Measurements from ENCODE around the gene IFITM10. TPM values are rescaled to one million over a fixed set of nuclear protein-coding genes. Genes with fewer than 3 reads are reported as not detected.

Gene IFITM10
- total RNA-seq, 1 experiment from 2014 or later = 0.18 TPM

DNA sequence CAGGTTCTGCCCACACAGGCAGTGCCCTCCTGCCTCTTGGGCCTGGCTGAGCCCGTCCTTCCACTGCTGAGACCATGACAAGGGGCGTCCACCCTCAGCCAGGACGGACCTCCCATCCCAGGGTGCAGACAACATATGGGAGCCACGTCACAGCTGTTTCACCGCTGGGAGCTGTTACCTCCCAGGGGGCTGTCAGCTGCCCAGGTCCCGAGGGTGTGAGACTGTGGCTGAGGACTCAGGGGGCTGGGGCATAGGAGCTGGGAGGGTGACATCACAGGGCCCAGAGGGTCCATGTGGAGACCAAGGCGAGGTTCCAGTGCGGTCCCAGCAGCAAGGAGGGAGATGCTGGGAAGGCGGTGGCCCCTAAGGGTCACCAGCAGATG is 31.2 kb upstream of the IFITM10 start:
- Histone ChIP-seq H3K27me3 (no peaks in the 10 kb centered on the region; the same call in 1 of the 2 replicates), H3K4me3 (no peak overlapping the region), H3K4me1 (peaks cover 34% of the 10 kb centered on the region), H3K9me3 (replicated peaks) (no peaks in the 10 kb centered on the region), H3K36me3 (no peaks in the 10 kb centered on the region), H3K27ac (no peak overlapping the region)
- DNase-seq = peak; percentile 37 to 51

DNA sequence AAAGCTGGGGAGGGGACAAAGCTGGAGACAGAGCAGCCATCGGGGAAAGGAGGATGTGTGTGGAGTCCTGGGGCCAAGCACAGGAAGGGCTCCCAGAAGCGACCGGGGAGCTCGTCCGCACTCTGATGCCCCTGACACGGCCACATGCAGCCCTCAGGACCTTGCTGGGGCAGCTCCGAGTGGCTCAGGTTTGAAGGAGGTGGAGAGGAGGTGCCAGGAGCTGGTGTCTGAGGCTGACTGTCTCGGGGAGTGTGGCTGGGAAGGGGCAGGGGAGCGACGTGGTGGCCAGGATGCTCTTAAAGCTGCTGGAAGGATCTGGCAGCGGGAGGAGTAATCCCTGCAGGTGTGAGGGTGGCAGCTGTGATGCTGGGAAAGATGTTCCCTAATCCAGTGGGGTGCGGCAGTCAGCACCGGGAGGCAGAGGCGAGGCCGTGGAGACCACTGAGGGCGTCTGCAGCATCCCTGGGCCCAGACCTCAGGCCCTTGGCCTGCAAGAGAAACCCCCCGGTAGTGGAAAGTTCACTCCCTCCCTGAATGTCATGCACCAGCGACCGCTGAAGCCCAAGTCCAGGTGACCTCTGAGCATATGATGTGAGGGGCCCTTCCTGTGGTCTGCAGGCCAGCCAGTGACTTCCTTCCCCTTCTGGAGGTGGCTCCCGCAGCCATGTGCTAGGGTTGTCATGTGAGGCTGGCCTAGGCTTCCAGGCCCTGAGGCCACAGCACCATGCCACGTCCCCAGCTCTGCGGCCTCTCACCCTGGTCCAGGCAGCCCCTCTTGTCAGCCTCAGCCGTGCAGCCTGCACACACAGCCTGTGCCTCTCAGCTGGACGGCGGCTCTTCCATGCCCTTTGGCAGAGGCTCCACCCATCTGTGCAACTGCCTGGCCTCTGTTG is 30.6 kb upstream of the IFITM10 start:
- no peaks in the 10 kb centered on the region; the same call in 1 of the 2 replicates for H3K27me3 ChIP-seq
- H3K27ac ChIP-seq = no peak overlapping the region
- DNase-seq = no peak
- peaks cover 34% of the 10 kb centered on the region for H3K4me1 ChIP-seq
- H3K9me3 ChIP-seq (replicated peaks) = no peaks in the 10 kb centered on the region
- H3K4me3 ChIP-seq = no peak overlapping the region
- H3K36me3 ChIP-seq = no peaks in the 10 kb centered on the region

DNA sequence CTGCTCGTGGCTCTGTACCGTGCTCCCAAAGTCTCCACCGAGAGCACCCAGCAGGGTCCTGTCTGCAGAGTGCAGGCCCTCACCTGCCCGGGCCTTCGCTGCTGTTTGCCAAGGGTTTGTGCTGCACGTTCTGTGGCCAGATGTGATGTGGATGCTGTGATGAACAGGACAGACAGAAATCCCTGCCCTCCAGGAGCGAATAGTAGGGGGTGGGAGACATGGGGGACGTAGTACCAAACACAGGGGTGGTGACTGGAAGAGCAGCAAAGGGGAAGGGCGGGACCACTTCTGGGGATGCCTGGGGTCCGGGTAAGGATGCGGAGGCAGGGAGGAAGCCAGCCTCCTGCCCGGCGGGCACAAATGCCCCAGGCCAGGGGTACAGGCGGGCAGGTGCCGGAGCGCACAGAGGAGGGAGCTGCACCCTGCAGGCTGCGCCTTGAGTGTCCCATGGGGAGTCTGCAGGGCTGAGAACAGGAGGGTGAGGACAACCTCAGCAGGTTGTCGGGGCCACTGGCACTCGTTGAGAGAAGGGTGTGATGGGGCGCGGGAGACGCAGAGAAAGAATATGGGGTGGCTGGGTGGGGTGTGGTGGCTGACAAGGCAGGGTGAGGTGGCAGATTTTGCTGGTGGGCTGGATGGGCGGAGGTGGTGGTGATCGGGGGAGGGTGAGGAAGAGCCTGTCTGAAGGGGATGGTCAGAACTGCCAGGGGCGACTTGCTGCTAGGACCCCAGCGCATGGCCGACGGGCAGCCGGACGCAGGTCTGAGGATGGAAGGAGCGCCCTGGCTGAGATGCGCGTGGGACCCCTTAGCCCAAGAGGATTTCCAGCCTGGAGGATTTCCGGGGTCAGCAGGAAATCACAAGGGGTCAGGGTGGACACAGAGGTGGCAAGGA is 29.7 kb upstream of the IFITM10 start:
- Histone ChIP-seq H3K4me3 (no peak overlapping the region), H3K36me3 (no peaks in the 10 kb centered on the region), H3K27me3 (no peaks in the 10 kb centered on the region; the same call in 1 of the 2 replicates), H3K4me1 (peaks cover 34% of the 10 kb centered on the region), H3K27ac (no peak overlapping the region), H3K9me3 (replicated peaks) (no peaks in the 10 kb centered on the region)
- DNase-seq = no peak

DNA sequence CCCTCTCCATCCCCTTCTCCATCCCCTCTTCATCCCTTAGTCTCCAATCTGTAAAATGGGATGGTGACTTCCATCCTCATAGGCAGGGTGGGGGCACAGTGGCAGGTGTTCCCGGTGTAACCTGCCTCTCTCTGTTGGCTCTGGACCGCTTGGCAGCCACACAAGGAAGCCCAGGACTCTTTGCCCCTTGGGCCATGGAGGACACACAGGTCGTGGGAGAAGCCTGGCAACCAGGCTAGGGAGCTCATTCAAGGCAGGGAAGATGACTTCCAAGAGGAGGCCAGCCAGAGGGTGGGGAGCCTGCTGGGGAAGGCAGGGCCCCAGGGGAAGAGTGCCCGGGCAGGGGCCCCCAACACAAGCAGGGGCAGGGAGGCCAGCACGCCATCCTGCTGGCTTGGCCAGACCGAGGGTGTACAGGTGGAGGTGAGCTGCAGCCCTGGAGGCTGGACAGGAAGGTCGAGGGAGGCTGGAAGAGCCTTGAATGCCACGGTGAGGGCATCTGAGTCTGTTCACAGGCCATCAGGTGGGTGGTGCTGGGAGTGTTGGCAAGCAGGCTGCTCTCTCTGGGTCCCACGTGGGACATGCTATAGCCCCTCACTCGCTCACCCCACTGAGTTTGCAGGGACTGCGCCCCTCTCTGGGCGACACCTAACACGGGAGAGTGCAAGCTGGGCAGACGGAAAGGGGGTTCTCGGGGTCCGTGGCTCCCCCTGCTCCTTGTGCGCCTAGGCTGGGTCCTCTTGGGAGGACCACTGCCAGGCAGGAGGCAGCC is 28.8 kb upstream of the IFITM10 start:
- peaks cover 34% of the 10 kb centered on the region for H3K4me1 ChIP-seq
- H3K36me3 ChIP-seq = no peaks in the 10 kb centered on the region
- no peaks in the 10 kb centered on the region; the same call in 1 of the 2 replicates for H3K27me3 ChIP-seq
- H3K4me3 ChIP-seq = no peak overlapping the region
- no peak for DNase-seq
- H3K9me3 ChIP-seq (replicated peaks) = no peaks in the 10 kb centered on the region
- 0 out of 2 replicates have a peak overlapping the region, but pooled peaks have one; percentile 36 for H3K27ac ChIP-seq

DNA sequence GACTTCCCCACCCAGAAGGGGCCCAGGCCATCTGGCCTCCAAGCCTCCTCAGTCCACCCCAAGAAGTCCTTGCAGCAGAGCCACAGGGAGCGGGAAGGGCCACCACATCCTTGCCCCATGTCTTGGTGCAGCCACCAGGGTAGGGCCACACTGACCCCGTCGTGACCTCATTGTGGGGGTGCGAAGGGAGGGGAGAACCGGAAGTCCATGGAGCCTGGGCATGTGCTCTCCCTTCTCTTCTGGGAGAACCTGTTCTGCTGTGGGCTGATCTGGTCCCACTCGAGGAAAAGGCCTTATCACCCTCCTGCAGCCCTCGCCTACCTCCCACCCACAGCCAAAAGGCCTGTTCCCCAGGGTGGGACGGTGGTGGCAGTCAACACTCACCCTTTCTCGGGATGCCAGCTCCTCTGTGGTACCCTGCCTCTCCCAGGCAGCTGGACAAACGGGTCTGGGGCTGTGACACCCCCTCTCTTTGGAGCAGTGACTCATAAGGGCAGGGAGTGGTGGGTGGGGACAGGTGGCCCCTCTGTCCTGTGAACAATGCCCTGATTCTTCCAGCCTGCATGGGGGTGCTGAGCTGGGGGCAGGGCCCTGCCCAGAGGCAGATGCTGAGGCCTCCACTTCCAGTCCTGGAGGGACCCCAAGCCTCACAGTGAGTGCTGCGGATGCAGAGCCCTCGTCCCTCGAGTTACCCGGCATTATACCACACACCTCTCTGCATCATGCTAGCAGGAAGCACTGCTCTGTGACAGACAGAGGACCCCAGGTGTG is 27.9 kb upstream of the IFITM10 start:
- Histone ChIP-seq H3K36me3 (no peaks in the 10 kb centered on the region), H3K27me3 (no peaks in the 10 kb centered on the region; the same call in 1 of the 2 replicates), H3K9me3 (replicated peaks) (no peaks in the 10 kb centered on the region), H3K27ac (peak overlapping the region; percentile 36), H3K4me1 (peaks cover 32% of the 10 kb centered on the region), H3K4me3 (no peak overlapping the region)
- DNase-seq = peak; percentile 72 to 74

DNA sequence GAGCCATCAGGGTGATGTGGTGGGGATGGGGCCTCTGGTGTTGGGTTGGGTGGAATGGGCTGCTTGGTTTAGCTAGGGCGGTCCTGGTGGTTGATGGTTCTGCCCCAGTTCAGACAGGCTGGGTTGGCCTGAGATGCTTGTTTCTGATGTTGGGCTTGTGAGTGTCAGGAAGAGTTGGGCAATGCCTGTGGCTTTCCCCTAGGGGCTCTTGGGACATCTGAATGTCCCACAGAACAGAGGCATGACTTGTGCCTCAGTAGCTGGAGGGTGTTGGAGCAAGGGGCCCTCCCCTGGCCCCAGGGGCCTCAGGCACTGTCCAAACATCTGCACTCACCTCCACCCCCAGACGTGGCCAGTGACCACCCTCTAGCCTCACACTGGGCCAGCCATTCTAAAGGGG is 27.3 kb upstream of the IFITM10 start:
- peak overlapping the region; percentile 36; the same call in 1 of the 2 replicates for H3K27ac ChIP-seq
- no peaks in the 10 kb centered on the region for H3K36me3 ChIP-seq
- H3K4me1 ChIP-seq = peaks cover 26% of the 10 kb centered on the region
- no peaks in the 10 kb centered on the region for H3K9me3 ChIP-seq (replicated peaks)
- H3K27me3 ChIP-seq = no peaks in the 10 kb centered on the region
- no peak for DNase-seq
- H3K4me3 ChIP-seq = no peak overlapping the region

DNA sequence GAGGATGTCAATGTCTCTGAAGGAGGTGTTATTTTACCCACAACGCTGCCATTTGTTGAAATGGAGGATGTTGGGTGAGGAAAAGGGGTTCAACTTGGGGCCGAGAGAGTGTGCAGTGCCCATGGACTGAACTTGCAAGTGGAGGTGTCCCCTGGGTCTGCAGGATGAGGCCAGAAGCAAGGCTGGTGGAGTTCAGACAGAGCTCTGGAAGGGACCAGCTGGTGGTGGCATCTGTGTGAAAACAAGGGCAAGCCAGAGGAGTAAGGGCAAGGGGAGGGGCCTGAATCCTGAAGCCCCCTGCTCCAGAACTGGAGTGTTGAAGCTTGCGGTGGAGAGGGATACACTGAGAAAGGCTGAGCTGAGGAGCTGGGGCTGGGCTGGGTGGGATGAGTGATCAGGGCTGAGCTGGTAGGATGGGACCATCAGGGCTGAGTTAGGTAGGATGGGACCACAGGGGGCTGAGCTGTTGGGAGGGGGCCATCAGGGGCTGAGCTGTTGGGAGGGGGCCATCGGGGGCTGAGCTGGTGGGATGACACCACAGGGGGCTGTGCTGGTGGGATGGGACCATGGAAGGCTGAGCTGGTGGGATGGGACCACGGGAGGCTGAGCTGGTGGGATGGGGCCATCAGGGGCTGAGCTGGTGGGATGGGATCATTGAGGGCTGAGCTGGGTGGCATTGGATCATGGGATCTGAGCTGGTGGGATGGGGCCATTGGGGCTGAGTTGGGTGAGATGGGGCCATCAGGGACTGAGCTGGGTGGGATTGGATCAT is 26.7 kb upstream of the IFITM10 start:
- H3K4me1 ChIP-seq = peaks cover 29% of the 10 kb centered on the region
- H3K4me3 ChIP-seq = no peak overlapping the region
- H3K36me3 ChIP-seq = no peaks in the 10 kb centered on the region
- no peak overlapping the region for H3K27ac ChIP-seq
- H3K27me3 ChIP-seq = no peaks in the 10 kb centered on the region
- no peak for DNase-seq
- H3K9me3 ChIP-seq (replicated peaks) = no peaks in the 10 kb centered on the region

DNA sequence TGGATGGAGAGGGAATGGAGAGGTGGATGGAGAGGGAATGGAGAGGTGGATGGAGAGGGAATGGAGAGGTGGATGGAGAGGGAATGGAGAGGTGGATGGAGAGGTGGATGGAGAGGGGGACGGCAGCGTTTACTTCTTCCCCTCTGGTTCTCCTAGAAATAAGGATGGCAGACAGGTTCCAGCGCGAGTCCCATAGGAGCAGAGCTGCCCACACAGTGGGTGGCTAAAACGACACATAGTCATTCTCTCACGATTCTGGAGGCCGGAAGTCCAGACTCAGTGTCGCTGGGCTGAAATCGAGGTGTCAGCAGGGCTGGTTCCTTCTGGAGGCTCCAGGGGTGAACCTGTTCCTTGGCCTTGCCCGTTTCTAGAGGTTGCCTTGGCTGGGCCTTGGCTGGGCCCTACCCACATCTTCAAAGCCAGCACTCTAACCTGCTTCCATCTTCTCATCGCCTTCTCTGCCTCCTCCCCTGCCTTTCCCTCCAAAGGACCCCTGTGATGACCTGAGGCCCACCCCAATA is 26.0 kb upstream of the IFITM10 start:
- Histone ChIP-seq H3K9me3 (replicated peaks) (no peaks in the 10 kb centered on the region), H3K36me3 (no peaks in the 10 kb centered on the region), H3K4me1 (peaks cover 25% of the 10 kb centered on the region), H3K27me3 (no peaks in the 10 kb centered on the region), H3K27ac (no peak overlapping the region), H3K4me3 (no peak overlapping the region)
- no peak for DNase-seq

DNA sequence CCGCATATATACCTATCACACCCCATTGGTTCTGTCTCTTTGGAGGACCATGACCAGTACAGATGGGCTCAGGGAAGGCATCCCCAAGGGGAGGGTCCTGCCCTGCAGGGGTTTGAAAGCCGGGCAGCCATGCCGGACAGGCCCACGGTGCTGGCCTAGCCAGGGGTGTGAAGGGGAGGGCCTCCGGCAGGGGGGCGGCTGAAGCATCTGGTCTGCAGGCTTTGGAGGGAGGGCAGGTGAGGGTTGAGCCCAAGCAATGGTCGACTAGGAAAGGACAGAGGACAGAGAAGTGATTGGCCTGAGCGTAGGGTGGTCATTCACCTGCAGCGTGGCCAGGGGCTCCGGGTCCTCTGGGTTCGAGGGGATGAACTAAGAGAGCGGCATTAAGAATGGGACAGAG is 24.5 kb upstream of the IFITM10 start:
- Histone ChIP-seq H3K27ac (no peak overlapping the region), H3K9me3 (replicated peaks) (no peaks in the 10 kb centered on the region), H3K4me3 (no peak overlapping the region), H3K27me3 (0 out of 2 replicates have a peak, but pooled peaks cover 3% of the 10 kb centered on the region), H3K36me3 (no peaks in the 10 kb centered on the region), H3K4me1 (peaks cover 19% of the 10 kb centered on the region)
- no peak for DNase-seq

DNA sequence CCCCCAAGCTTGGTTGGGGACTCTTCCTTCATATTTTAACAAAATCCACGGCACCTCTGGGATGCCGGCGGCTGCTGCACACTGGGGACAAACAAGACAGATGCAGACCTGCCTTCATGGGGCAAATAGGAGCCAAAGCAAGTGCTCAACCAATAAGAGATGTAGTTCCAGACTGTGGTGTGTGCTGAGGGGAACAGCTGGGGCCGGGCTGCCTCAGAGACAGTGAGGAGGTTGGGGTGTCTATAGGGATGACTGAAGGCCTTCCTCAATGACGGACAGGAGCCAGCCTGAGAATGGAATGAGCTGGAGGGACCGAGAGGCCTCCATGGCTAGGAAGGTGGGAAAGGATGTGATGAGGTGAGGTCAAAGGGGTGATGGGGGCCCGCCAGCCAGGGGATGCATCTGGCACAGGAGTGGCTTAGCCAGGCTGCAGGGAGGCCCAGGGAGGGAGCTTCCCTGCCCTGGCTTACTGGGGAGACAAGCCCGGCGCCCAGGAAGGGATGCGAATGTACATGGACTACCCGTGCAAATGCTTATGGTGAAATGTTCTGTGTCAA is 23.7 kb upstream of the IFITM10 start:
- no peak for DNase-seq
- Histone ChIP-seq H3K4me3 (no peak overlapping the region), H3K36me3 (no peaks in the 10 kb centered on the region), H3K27me3 (0 out of 2 replicates have a peak, but pooled peaks cover 3% of the 10 kb centered on the region), H3K9me3 (replicated peaks) (no peaks in the 10 kb centered on the region), H3K4me1 (peaks cover 19% of the 10 kb centered on the region), H3K27ac (no peak overlapping the region)

DNA sequence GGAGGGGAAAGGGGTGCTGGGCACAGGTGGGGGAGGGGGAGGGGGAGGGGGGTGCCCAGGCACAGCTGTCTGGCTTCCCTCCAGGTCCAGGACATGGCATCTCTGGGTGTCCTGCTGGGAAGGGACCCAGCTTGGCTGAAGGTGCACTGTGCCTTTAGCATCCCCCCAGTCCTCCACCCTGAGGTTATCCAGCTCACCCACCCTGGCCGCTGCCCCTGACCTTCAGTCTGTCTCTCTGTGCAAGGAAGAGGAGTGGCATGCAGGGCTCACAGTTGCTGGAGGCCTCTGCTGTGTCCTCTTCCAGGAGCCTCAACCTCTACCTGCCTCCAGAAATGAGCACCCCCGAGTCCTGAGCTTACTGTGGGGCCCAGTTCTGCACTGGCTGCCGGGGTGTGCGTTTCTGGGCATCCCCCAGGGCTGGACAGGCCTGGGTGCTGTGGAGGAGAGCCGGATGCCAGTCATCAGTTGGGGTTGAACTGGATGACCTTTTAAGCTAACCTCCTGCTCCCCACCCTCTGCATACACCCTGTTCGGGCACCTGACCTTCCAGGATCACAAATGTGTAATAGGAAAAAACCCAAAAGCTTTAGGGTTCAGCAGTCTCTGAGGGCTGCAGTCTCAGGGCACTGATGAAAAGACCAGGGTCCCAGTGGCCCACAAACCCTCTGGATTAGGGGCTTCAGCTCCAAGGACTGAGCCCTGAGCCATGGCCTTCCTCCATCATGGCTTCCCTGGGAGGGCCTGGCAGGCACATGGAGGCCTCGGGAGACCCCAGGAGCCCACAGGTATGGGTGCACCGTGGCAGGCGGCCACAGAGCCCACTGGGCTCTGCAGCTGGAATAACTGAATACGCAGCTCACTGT is 23.0 kb upstream of the IFITM10 start:
- Histone ChIP-seq H3K9me3 (replicated peaks) (no peaks in the 10 kb centered on the region), H3K36me3 (no peaks in the 10 kb centered on the region), H3K27me3 (0 out of 2 replicates have a peak, but pooled peaks cover 3% of the 10 kb centered on the region), H3K27ac (no peak overlapping the region), H3K4me1 (peaks cover 13% of the 10 kb centered on the region), H3K4me3 (no peak overlapping the region)
- DNase-seq = no peak
